Stimulated activated CD4-positive, alpha-beta T cell treated with anti-CD3 and anti-CD28 coated beads, Interleukin-15, amount 100 ng/mL, for 48 hours (primary cell): ENCODE results near the gene TMC4.

Experiments used
- DNase-seq, 2 donors: peaks; one replicate each; pipeline ENCODE4 v3.0.0-alpha.2; 2020; ENCODE audit warnings: low read depth in 2 of 2

Gene TMC4

GRCh38 chr19:54155694-54156093, 17.3 kb downstream of the TMC4 start:
- DNase-seq = no peak

DNA sequence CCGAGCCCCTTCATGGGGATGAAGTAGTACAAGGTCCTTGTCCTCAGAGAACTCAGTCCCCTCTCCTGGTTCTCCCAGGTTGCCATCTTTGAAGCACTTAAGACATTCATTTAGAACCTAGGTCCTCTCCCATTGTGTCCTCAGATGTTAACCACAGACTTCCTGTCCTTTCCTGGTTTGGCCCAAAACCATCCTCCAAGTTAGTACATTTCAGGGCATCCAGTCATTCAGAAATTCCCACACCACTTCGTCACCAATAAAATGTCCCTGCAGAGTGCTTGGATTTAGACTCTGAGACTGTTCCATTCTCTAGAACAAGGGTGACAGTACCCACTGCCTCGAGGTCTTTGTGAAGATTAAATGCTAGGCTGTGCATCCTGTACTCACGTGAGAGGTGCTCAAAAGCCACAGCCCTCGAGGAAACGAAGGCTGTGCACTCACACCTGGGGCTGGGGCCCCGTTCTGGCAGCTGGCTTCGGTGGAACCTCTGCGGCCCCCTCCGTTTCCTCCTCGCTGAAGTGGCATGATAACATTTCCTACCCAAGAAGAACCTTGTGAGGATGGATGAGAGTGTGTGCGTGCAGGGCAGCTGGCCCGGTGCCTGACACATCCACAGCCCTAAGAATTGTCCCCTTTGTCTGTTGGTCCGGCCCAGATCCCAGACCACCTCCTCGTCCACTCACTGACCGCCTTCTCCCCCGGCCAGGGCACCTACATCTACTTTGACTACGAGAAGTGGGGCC, 18.2 kb downstream of the TMC4 start:
- no peak for DNase-seq

DNA sequence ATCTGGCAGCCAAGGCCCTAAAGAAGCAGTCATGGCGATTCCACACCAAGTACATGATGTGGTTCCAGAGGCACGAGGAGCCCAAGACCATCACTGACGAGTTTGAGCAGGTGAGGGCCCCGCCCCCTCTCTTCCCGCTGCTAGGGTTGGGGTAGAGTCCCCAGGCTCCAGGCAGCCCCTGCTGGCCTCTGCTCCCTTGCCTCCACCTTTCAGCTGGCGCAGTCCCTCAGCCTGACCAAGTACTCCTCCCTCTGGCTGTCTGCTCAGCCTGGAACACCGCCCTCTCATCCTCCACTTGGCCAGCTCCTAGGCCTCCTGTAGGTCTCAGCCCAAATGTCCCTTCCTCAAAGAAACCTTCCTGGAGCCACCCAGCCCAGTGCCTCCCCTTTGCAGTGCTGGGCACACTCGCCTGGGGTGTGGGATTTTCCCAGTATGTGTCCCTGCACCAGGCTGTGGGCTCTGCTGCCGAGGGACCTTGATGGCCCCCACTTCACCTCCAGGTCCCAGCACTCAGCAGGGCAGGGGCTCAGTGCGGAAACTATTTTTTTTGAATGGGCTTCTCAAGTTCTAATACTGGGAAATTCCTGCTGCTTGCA, 19.1 kb downstream of the TMC4 start:
- no peak for DNase-seq

DNA sequence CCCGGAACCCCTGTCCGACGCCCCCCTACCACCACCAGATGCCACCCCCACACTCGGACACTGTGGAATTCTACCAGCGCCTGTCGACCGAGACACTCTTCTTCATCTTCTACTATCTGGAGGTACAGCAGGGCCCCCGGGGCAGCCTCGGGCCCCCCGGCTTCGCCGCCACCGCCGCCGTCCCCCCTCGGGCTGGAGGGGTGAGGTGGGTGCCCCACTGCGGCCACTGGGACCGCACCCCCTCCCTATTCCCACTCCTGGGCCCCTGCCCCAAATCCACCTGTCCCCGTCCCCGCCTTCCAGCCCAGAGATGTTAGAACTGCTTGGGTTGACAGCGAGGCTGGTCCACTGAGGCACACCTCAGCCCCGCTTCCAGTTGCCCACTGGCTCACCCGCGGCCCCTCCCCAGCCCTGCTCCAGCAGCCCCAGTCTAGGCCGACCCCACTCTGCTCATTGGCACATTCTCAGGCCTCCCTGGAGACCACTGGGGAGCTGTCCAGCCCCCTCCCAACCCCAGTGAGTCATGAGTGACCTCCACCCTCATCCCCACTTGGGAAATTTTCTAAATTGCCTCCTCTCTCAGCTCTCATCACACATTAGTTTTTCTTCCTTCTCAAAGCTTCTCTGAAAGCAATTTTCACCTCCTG, 20.0 kb downstream of the TMC4 start:
- no peak for DNase-seq

- no peak for DNase-seq
Observed at GRCh38 chr19:54152267-54152666, 20.7 kb downstream of the TMC4 start.

DNA sequence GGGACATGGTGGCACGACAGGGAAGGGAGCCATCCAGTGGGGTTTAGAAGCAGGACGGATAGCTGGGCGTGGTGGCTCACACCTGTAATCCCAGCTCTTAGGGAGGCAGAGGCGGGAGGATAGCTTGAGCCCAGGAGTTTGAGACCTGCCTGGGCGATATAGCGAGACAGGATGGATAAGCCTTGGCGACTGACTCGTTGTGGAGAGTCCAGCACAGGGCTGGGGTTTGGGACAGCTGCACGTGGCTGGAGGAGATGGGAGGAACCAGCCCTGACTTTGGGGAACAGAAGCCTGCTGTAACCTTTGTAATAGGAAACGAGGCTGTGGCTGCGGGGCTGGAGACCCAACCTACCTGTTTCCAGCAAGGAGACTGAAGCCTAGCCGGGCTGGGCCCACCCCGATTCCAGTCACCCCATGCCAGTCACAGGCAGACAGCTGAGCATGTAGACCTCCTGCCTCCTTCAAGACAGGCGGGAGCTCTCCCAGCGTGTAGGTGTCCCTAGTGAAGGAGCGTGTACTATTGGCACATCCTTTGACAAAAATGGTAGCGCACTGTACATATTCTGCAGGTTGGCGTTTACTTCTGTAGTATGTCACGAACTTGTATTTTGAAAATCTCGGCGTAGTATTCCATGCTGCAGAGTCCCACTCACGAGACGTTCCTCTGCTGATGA, 21.5 kb downstream of the TMC4 start:
- DNase-seq = no peak

- no peak for DNase-seq
Observed at GRCh38 chr19:54149021-54149812, 23.7 kb downstream of the TMC4 start.

DNA sequence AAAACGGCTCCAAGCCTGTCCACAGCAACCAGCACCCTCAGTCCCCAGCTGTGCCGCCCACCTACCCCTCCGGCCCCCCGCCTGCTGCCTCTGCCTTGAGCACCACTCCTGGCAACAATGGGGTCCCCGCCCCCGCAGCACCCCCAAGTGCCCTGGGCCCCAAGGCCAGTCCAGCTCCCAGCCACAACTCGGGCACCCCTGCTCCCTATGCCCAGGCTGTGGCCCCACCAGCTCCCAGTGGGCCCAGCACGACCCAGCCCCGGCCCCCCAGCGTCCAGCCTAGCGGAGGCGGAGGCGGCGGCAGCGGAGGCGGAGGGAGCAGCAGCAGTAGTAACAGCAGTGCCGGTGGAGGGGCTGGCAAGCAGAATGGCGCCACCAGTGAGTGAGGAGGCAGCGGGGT, 24.8 kb downstream of the TMC4 start:
- no peak for DNase-seq

DNA sequence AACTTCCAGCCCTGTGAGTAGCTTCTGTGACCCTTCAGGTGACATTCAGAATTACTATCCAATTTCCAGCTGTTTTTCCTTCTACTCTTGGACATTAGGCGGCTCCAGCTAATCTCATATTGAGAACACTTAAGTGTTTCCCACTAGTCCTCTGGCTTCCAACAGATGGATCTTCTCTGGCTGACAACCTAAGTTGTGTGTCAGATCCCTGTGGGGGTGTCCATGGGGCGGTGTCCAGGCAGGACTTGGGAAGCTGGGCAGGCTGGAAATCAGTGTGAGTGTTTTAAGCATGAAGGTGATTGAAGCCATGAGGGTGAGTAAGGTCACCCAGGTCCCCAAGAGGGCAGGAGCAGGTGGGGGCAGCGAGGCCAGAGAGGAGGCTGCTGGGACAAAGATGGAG, 25.3 kb downstream of the TMC4 start:
- DNase-seq = no peak

GRCh38 chr19:54145541-54146158, 27.3 kb downstream of the TMC4 start:
- DNase-seq = no peak

DNA sequence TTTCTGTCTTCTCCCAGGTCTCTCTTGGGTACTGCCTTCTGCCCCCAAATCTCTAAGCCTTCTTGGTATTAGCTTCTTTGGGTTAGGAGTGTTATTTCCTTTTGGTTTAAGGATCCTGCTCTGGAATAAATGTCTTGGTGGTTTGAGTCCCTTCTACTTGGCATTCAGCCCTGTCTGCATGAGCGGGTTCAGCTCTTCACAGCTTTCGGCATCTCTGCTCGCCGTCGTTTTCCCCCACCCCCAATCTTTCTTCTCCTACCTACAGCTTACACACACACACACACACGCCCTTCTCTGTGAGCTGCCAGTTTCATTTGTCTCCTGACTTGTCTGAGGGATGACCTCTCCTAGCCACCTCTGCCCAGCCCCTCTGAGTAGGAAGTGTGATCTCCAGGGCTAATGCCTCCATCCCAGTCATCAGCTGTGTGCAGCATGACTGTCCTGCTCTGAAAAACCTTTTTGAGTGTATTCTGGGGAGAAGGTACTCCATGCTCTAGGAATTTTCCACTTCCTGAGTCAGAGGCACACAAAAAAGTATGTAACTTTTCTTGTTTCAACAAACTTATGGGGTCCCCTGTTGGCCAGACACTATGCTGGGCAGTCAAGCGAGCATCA, 30.7 kb downstream of the TMC4 start:
- DNase-seq = no peak

- DNase-seq = no peak
Observed at GRCh38 chr19:54141356-54141755, 31.6 kb downstream of the TMC4 start.

DNA sequence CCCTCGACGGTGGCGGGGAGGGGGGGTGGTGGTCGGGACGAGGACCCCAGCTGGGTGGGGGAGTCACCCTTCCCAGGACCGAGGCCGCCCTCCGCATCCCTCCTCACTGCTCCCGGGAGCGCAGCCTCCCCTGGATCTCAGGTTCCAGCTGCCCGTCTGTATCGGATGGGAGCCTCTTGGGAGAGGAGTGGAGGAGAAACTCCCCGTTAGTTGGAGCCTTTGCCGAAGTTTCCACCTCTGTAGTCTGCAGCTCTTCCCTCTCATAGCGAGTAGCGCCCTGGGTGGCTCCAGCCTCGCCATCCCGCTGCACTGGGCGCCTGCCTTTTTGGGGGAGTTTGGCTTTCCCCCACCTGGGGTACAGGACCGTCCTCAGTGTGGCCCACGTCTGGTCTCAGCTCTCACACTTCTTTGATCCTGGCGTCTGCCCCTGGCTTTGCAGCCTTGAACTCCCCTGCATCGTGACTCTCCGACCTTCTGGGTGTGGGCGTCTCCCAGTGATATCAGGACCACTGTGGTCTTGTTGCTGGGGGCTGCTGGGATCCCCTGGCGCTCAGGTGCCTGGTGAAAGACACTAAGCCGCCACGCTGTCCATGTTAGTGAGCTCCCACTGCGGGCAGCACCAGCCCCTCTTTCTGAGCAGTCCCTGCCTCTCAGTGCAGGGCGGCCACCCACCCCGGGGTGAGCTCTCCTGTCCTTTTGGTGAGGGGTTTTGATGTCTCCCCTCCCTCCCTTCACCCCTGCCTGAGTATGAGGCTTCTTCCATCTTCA, 34.3 kb downstream of the TMC4 start:
- DNase-seq = no peak

DNA sequence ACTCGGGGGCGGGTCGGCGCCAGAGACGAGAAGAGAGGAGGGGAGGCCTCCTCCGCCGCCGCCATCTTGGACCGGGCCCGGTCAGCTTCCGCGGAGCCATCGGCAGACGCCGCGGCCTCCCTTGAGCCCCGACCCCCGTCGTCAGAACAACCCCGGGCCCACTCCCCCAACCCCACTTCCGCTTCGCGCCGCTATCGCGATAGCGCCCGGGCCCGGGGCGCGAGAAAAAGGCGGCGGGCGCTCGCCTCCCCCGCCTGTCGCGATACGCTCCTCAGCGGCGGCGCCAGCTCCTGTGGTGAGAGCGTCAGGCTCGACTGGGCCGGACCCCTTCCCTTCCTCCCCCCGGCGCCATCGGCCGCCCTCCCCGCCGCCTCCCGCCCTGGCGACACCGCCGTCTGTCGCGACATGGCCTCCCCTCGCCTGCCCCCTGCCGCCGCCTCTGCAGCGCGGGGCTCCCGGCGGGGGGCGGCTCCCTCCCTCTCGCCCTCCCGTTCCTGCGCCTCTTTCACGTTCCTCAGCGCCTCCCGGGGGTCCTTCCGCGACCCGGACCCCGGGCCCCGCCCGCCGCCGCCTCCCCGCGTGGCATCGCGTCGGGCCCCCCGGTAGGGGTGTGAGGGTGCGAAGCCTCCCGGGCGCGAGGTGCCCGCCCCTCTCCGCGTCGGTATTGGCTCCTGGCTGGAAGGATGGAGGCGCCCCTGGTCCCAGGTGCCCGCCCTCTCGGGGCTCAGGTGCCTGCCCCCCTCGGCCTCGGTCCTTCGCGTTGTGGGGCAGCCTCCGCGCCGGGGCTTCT, 35.1 kb downstream of the TMC4 start, which contains the start of gene CNOT3:
Gene CNOT3 (plus strand): TSS at position 64 of the 790 bp plus-strand sequence. CDS start 5,217 bp downstream, outside the sequence.
- no peak for DNase-seq

- peak; percentile 99 to 100 for DNase-seq
Observed at GRCh38 chr19:54136864-54137698, 35.9 kb downstream of the TMC4 start.

GRCh38 chr19:54136086-54136863, 36.7 kb downstream of the TMC4 start:
- DNase-seq = no peak

DNA sequence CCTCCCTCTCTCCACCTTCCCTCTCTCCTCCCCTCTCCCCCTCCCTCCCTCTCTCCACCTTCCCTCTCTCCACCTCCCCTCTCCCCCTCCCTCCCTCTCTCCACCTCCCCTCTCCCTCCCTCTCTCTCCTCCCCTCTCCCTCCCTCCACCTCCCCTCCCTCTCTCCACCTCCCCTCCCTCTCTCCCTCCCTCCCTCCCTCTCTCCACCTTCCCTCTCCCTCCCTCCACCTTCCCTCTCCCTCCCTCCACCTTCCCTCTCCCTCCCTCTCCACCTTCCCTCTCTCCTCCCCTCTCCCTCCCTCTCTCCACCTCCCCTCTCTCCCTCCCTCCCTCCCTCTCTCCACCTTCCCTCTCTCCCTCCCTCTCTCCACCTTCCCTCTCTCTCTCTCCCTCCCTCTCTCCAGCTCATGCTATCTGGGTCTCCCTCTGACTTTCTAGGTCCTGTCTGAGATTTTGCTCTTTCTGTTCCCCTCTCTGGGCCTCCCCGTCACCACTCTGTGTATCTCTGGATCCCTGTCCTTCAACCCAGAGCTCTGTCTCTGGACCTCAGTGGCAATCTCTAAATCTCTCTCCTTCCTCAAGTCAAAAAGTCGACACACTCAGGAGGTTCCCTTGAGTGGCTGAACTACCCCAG, 38.9 kb downstream of the TMC4 start:
- DNase-seq = no peak
